ENCODE measurements around the gene LEUTX.
"Not testable (repeated sequence)": the region's sequence is repeated elsewhere in the genome, so short reads cannot be mapped to it uniquely, and the experiment has no call there.

The LEUTX gene

GRCh38 chr19:39780894-39781293 lies 2.2 kb downstream of the LEUTX start:
- no peak for DNase-seq (ENCODE audit: low spot score)

GRCh38 chr19:39788244-39788643 lies 9.6 kb downstream of the LEUTX start:
- DNase-seq (ENCODE audit: low spot score) = no peak

- peak; percentile 65 for DNase-seq (ENCODE audit: low spot score)
These were observed 14.4 kb downstream of the LEUTX start for GRCh38 chr19:39792999-39793546.

GRCh38 chr19:39795001-39795400 lies 16.3 kb downstream of the LEUTX start:
- no peak for DNase-seq (ENCODE audit: low spot score)

- no peak for DNase-seq (ENCODE audit: low spot score)
These were observed 17.4 kb downstream of the LEUTX start for GRCh38 chr19:39796000-39796498.

- no peak for DNase-seq (ENCODE audit: low spot score)
These were observed 18.4 kb downstream of the LEUTX start for GRCh38 chr19:39797083-39797482.

- DNase-seq (ENCODE audit: low spot score) = no peak
These were observed 24.3 kb downstream of the LEUTX start for GRCh38 chr19:39802958-39803357.

- DNase-seq (ENCODE audit: low spot score) = no peak
These were observed 26.4 kb downstream of the LEUTX start for GRCh38 chr19:39805104-39805503.

GRCh38 chr19:39807846-39808364 lies 29.3 kb downstream of the LEUTX start:
- no peak for DNase-seq (ENCODE audit: low spot score)

GRCh38 chr19:39808688-39809087 lies 30.0 kb downstream of the LEUTX start:
- DNase-seq (ENCODE audit: low spot score) = not testable (repeated sequence)

- DNase-seq (ENCODE audit: low spot score) = no peak
These were observed 30.7 kb downstream of the LEUTX start for GRCh38 chr19:39809368-39809767.

GRCh38 chr19:39810424-39810823 lies 31.8 kb downstream of the LEUTX start:
- DNase-seq (ENCODE audit: low spot score) = no peak

GRCh38 chr19:39811064-39811463 lies 32.4 kb downstream of the LEUTX start:
- no peak for DNase-seq (ENCODE audit: low spot score)

GRCh38 chr19:39813264-39813993 lies 34.8 kb downstream of the LEUTX start:
- DNase-seq (ENCODE audit: low spot score) = no peak

- not testable (repeated sequence) for DNase-seq (ENCODE audit: low spot score)
These were observed 35.5 kb downstream of the LEUTX start for GRCh38 chr19:39814111-39814510.

GRCh38 chr19:39814595-39814994 lies 35.9 kb downstream of the LEUTX start:
- no peak for DNase-seq (ENCODE audit: low spot score)

GRCh38 chr19:39816287-39817048 lies 37.8 kb downstream of the LEUTX start:
- DNase-seq (ENCODE audit: low spot score) = no peak

- no peak for DNase-seq (ENCODE audit: low spot score)
These were observed 39.4 kb downstream of the LEUTX start for GRCh38 chr19:39817888-39818561.

- DNase-seq (ENCODE audit: low spot score) = no peak
These were observed 40.0 kb downstream of the LEUTX start for GRCh38 chr19:39818626-39819097.

GRCh38 chr19:39819786-39820185 lies 41.1 kb downstream of the LEUTX start:
- DNase-seq (ENCODE audit: low spot score) = no peak

- no peak for DNase-seq (ENCODE audit: low spot score)
These were observed 42.0 kb downstream of the LEUTX start for GRCh38 chr19:39820696-39821095.

GRCh38 chr19:39823686-39824085 lies 45.0 kb downstream of the LEUTX start:
- no peak for DNase-seq (ENCODE audit: low spot score)
